Fibroblast of skin of scalp (primary cell): ENCODE results near the gene LRRC59.

Experiments
- DNase-seq: peaks from one replicate; pipeline ENCODE4 v3.0.0-alpha.2; 2013

LRRC59 gene

GRCh38 chr17:50360486-50361115 is 36.7 kb downstream of the LRRC59 start:
- DNase-seq: no peak

- DNase-seq: no peak
Observed at GRCh38 chr17:50359998-50360461, 37.3 kb downstream of the LRRC59 start.

- no peak for DNase-seq
Observed at GRCh38 chr17:50359005-50359699, 38.2 kb downstream of the LRRC59 start.

DNA sequence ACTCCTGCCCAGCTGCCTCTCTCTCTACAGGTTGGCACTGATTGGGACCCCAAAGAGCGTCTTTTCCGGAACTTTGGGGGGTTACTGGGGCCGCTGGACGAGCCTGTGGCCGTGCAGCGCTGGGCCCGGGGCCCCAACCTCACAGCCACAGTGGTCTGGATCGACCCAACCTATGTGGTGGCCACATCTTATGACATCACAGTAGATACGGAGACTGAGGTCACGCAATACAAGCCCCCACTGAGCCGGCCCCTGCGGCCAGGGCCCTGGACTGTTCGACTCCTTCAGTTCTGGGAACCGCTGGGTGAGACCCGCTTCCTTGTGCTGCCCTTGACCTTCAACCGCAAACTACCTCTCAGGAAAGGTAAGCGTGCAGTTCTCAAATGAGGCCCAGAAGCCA is 39.1 kb downstream of the LRRC59 start:
- DNase-seq: no peak

GRCh38 chr17:50356892-50357510 is 40.3 kb downstream of the LRRC59 start:
- no peak for DNase-seq

GRCh38 chr17:50356418-50356817 is 40.9 kb downstream of the LRRC59 start:
- DNase-seq: no peak

GRCh38 chr17:50355701-50356341 is 41.5 kb downstream of the LRRC59 start:
- DNase-seq: no peak

DNA sequence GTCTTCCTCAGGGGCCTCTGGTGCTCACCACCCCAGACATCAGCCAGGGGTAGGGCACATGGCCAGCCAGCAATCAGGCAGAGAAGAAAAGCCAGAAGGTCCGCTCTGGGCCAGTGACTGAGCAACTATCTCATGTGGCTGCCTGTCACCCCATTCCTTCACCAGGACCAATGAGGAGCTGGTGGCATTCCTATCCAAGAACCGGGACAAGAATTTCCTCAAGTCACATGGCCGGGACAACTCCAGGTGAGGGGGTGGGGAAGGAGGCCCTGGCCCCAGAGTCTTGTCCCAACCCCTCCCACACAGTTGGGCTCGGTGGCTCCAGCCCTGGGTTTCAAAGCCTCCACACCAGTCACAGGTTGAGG is 42.0 kb downstream of the LRRC59 start:
- no peak for DNase-seq

GRCh38 chr17:50354776-50355175 is 42.5 kb downstream of the LRRC59 start:
- no peak for DNase-seq

DNA sequence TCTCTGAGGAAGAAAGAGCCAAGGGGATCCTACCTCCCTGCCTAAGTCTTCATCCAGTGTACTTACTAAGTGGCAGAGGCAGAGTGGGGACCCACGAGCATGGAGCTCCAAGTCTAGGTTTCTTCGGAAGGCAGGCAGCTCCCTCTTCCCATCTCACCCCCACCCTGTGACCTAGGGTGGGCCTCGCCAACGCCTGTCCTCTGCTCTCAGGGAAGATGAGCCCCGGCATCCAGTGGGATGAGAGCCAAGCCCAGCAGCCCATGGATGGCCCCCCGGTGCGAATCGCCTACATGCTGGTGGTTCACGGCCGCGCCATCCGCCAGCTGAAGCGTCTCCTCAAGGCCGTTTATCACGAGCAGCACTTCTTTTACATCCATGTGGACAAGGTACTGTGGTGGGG is 43.1 kb downstream of the LRRC59 start:
- no peak for DNase-seq

DNA sequence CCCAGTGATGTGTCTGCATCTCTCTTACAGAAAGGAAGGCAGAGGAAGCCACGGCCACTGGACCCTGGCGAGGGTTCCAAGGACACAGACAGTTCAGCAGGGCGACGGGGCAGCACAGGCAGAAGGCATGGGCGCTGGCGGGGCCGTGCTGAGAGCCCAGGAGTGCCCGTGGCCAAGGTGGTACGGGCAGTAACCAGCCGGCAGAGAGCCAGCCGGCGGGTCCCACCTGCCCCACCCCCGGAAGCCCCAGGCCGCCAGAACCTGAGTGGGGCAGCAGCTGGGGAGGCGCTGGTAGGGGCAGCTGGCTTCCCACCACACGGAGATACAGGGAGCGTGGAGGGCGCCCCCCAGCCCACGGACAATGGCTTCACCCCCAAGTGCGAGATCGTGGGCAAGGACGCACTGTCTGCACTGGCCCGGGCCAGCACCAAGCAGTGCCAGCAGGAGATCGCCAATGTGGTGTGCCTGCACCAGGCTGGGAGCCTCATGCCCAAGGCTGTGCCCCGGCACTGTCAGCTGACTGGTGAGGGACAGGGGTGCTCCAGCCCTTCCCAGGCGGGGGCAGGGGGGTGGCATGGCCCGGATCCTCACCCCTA is 43.6 kb downstream of the LRRC59 start:
- no peak for DNase-seq

GRCh38 chr17:50352693-50353599 is 44.4 kb downstream of the LRRC59 start:
- no peak for DNase-seq

- DNase-seq: no peak
Observed at GRCh38 chr17:50352072-50352692, 45.1 kb downstream of the LRRC59 start.

DNA sequence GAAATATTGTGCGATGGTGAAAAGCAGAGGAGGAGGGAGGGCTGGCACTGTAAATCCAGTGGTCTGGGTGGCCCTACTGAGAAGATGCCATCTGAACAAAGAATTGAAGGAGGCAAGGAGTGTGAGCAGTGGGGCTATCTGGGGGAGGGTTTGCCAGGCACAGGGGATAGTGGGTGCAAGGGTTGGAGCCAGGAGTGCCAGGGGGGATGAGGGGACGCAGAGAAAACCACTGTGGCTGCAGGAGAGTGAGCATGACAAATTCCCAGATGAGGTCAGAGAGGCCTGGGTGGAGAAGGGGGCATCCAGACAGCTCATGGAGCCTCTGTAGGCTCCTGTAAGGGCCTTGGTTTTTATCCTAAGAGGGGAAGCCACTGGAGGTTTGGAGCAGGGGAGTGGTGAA is 46.6 kb downstream of the LRRC59 start:
- no peak for DNase-seq

DNA sequence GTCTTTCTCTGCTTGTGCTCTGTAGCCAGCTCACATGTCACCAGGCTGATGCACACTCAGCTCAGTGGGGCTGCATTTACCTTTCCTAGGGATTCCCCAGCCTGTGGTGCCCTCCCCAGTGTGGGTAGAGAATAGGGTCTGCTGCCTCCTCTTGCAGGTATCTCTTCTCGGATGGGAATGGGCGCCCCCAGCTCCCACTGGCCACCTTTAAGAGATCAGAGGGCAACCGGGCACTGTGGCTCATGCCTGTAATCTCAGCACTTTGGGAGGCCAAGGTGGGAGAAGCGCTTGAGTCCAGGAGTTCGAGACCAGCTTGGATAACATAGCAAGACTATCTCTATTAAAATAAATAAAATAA is 48.1 kb downstream of the LRRC59 start:
- DNase-seq: no peak

DNA sequence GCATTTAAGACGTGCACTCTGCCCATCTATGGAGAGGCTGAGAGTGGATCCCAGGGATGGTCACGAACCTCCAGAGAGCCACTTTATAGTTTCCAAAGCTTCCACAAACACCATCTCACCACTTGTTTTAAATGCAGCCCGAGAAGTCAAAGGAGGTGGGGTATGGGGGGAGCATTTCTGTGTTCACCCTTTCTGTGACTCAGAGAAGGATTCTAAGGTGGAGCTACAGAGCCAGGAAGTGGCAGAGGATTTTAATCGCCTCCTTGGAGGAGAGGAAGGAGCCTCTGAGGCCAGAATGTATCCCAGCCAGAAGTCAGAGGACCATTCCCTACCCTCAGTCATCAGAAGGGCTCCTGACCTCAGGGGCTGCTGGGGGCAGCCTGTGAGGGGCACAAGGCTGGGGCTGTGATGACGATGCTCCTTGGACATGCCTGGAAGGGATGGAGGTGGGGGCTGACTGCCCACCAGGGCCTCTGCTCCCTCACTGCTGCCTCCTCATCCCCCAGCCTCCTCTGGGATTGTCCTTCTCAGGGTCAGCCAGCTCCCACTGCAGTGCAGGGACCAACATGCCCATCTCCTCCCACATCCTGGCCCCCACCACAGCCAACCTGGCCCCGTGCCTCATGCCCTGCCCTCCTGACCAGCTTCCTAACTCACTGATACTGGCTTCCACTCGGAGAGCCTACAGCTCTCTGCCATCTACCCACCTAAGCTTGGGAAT is 48.6 kb downstream of the LRRC59 start:
- peak; percentile 34 for DNase-seq

DNA sequence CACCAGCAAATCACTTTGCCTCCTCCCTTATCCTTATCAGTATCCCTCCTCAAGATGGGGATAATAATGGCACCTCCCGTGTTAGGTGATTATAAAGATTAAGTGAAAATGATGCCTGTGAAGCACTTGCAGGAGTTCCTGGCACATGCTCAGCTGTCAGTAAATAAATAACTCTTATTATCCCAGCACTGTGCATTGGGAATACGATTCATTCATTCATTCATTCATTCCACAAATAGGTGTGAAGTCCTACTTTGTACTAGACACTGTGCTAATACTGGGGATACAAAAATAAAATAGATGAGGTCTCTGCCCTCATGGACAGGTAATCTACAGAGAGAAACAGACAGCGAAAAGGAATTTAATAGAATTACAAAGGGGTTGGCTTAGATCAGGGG is 49.4 kb downstream of the LRRC59 start:
- DNase-seq: no peak

DNA sequence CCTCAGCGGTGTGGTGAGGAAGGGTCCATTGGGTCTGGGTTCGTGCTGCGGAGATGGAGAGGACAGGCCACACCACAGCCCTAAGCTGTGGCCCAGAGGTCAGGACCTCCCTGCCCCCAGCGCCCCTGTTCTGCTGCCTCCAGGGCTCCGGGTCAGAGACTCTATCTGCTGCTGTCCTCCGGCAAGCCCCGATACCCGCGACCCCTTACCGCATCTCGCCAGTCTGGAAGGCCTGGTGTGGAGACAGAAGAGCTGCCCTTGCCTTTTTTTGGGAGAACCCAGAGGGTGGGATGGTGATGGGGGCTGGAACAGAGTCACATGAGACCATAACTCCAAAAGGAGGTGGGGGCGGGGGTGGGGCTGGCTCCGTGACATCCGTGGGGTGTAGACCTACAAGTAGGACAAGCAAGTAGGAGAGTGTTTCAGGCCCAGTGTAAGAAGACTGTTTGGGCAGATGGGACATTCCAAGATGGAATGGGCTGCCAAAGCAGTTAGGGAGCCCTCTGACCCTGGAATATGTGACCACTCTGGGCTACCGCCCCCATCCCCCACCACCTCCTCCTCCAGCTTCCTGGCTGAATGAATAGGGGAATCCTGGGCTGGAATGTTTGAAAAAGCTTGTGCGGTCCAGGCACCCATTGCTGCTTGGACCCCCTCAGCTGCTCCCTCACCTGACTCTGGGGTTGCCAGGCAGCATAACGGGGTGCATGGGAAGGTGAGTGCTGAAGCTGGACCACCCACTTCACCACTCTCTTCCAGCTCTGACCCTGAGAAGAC is 50.0 kb downstream of the LRRC59 start:
- DNase-seq: no peak

- peak; percentile 32 for DNase-seq
Observed at GRCh38 chr17:50346313-50347116, 50.8 kb downstream of the LRRC59 start.
